Neuronal stem cell (in vitro differentiated cells): ENCODE results near the gene TAC3.

Source experiments
- DNase-seq: peaks from one replicate; pipeline ENCODE4 v3.0.0-alpha.2; 2013; ENCODE audit warnings: low spot score
- H2AFZ ChIP-seq: one replicate; pipeline ENCODE4 v1.6.1; 2013; ENCODE audit warnings: mild to moderate bottlenecking, low read length, inconsistent platforms
- H2AK5ac ChIP-seq: 2 replicates; pipeline ENCODE4 v1.6.1; 2013; ENCODE audit warnings: low read depth, mild to moderate bottlenecking, inconsistent platforms, low read length, moderate library complexity, mixed read lengths
- H2BK120ac ChIP-seq: 2 replicates; pipeline ENCODE4 v1.6.1; 2013; ENCODE audit warnings: low read depth, mild to moderate bottlenecking, inconsistent platforms, low read length, moderate library complexity, mixed read lengths
- H2BK12ac ChIP-seq: one replicate; pipeline ENCODE4 v1.6.1; 2013; ENCODE audit warnings: low read length, inconsistent platforms
- H2BK15ac ChIP-seq: 2 replicates; pipeline ENCODE4 v1.6.1; 2013; ENCODE audit warnings: mild to moderate bottlenecking, low read length, inconsistent platforms, mixed read lengths
- H2BK5ac ChIP-seq: one replicate; pipeline ENCODE4 v1.6.1; 2013; ENCODE audit warnings: inconsistent platforms, mild to moderate bottlenecking, low read length, moderate library complexity
- H3K14ac ChIP-seq: one replicate; pipeline ENCODE4 v1.6.1; 2013; ENCODE audit warnings: low read length, inconsistent platforms
- H3K18ac ChIP-seq: 2 replicates; pipeline ENCODE4 v1.6.1; 2013; ENCODE audit warnings: low read length, inconsistent platforms
- H3K23ac ChIP-seq: 2 replicates; pipeline ENCODE4 v1.6.1; 2013; ENCODE audit warnings: low read depth, mild to moderate bottlenecking, mixed read lengths, low read length, inconsistent platforms; ENCODE audit not compliant: poor library complexity
- H3K27ac ChIP-seq: replicated peaks from 3 replicates; pipeline ENCODE4 v1.5.1; 2013; ENCODE audit warnings: low read length, inconsistent platforms
- H3K27me3 ChIP-seq, 3 experiments: 2 replicates each; pipeline ENCODE4 v1.6.1; 2013; ENCODE audit warnings: low read length in 3 of 3, mild to moderate bottlenecking in 2 of 3, inconsistent platforms in 1 of 3, low read depth in 1 of 3, mixed read lengths in 1 of 3, moderate library complexity in 1 of 3; ENCODE audit not compliant: control insufficient read depth in 3 of 3, insufficient read depth in 3 of 3
- H3K36me3 ChIP-seq, 2 donors: replicated peaks in 1 of 2; 2 replicates each; pipeline ENCODE4 v1.6.1; 2013; ENCODE audit warnings: low read length in 2 of 2; ENCODE audit not compliant: control insufficient read depth in 2 of 2, insufficient read depth in 2 of 2
- H3K4ac ChIP-seq: 2 replicates; pipeline ENCODE4 v1.6.1; 2013; ENCODE audit warnings: inconsistent platforms, mild to moderate bottlenecking, low read length, moderate library complexity
- H3K4me1 ChIP-seq, 2 donors: 1 replicate in 1 of 2; 2 replicates in 1 of 2; pipeline ENCODE4 v1.6.1; 2013; ENCODE audit warnings: low read length in 2 of 2, low read depth in 1 of 2; ENCODE audit not compliant: control insufficient read depth in 2 of 2, insufficient read depth in 1 of 2
- H3K4me2 ChIP-seq: one replicate; pipeline ENCODE4 v1.6.1; 2013; ENCODE audit warnings: mild to moderate bottlenecking, low read length, inconsistent platforms; ENCODE audit not compliant: insufficient read depth, poor library complexity, severe bottlenecking
- H3K4me3 ChIP-seq, 2 donors: 2 replicates each; pipeline ENCODE4 v1.5.1; 2013; ENCODE audit warnings: low read length in 2 of 2, mild to moderate bottlenecking in 2 of 2, inconsistent platforms in 1 of 2, moderate library complexity in 1 of 2
- H3K79me1 ChIP-seq: one replicate; pipeline ENCODE4 v1.6.1; 2013; ENCODE audit warnings: low read depth, mild to moderate bottlenecking, inconsistent platforms, low read length, moderate library complexity
- H3K9ac ChIP-seq: one replicate; pipeline ENCODE4 v1.6.1; 2013; ENCODE audit warnings: mild to moderate bottlenecking, low read depth, low read length, inconsistent platforms; ENCODE audit not compliant: poor library complexity
- H3K9me3 ChIP-seq, 2 donors: replicated peaks in 1 of 2; 2 replicates each; pipeline versions ENCODE3 to v1.6.1; 2013; ENCODE audit warnings: low read length in 2 of 2, mild to moderate bottlenecking in 2 of 2, inconsistent platforms in 1 of 2, low read depth in 1 of 2, mixed read lengths in 1 of 2, moderate library complexity in 1 of 2; ENCODE audit not compliant: control insufficient read depth in 2 of 2, insufficient read depth in 1 of 2
- H4K8ac ChIP-seq: one replicate; pipeline ENCODE4 v1.6.1; 2013; ENCODE audit warnings: low read depth, mild to moderate bottlenecking, inconsistent platforms, low read length, moderate library complexity
- H4K91ac ChIP-seq: one replicate; pipeline ENCODE4 v1.6.1; 2013; ENCODE audit warnings: low read length, low read depth, mild to moderate bottlenecking, inconsistent platforms; ENCODE audit not compliant: poor library complexity
- WGBS, 2 donors: extraction: QIAGEN DNeasy Blood & Tissue Kit; methylation state at CpG; one replicate each; pipeline ENCODE4 v1.1.7; 2013; ENCODE audit warnings: missing lambda C conversion rate in 2 of 2, mixed read lengths in 1 of 2; ENCODE audit not compliant: insufficient read length in 2 of 2, insufficient replicate concordance in 1 of 2; ENCODE audit errors: extremely low coverage in 2 of 2; 5-methylcytosine and 5-hydroxymethylcytosine counted together

TAC3 gene

DNA sequence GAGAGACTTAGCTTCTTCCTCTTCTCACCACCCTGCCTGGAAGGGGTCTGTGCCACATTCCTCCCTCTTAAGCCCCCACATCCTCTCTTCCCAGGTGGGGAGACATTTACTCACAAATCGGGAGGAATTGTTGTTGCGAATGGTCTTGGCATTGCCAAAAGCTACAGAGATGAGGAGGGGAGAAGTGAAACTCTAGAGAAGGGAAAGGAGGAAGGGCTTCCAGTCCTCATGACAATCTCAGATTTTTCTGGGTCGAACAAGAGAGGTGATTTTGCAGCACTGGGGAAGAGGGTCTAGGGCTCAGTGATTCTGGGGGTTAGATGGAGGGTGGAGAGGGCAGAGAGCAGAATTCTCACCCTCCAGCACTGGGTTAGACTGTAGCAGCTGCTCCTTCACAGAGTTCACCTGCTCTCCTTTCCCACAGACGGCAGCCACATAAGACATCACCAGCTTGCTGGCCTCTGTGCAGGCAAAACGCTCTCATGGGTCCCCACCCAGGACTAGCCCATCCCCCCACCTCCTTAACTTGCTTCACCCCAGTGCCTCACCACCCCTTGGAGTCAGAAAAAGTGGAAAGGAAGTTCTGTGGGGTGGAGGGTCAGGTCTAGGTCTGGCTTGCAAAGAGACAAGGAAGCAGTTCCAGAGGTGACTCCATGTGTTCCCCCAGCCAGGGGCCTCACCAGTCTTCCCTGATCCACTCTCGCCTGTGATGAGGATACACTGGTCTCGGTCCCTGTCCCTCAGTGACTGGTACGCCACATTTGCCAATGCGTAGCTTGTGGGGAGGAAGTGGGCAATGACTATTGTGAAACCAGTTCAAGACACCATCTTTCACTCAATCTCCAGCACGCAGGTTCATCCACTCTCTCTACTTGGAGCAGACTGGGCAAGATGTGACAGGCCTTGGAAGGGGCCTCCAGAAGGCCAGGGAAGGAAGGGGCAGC lies 30.9 kb upstream of the TAC3 start:
- Histone ChIP-seq H2BK5ac (no peak overlapping the region), H3K4me3 (no peak overlapping the region), H3K27ac (no peak overlapping the region), H3K4me2 (no peak overlapping the region), H3K18ac (no peak overlapping the region), H3K23ac (no peak overlapping the region), H4K8ac (no peak overlapping the region), H3K36me3 (no peaks in the 10 kb centered on the region), H3K79me1 (no peaks in the 10 kb centered on the region), H2BK12ac (no peak overlapping the region), H3K4ac (no peak overlapping the region), H3K27me3 (peaks cover 0 to 39% (median 0%) of the 10 kb centered on the region in 3 experiments), H3K14ac (no peak overlapping the region), H2BK120ac (no peak overlapping the region), H2AFZ (no peak overlapping the region), H2BK15ac (no peak overlapping the region), H4K91ac (no peak overlapping the region), H3K4me1 (peaks cover 0 to 2% of the 10 kb centered on the region in 2 donors), H3K9me3 (no peaks in the 10 kb centered on the region), H2AK5ac (no peak overlapping the region), H3K9ac (no peak overlapping the region)
- no CpG with 5 or more reads among the region's 10 CpGs for WGBS, 2 donors
- DNase-seq: no peak

GRCh38 chr12:57046086-57046791 lies 29.9 kb upstream of the TAC3 start:
- Histone ChIP-seq H3K14ac (no peak overlapping the region), H2BK5ac (no peak overlapping the region), H2BK15ac (no peak overlapping the region), H3K4me2 (no peak overlapping the region), H3K79me1 (no peaks in the 10 kb centered on the region), H2AFZ (no peak overlapping the region), H2BK120ac (no peak overlapping the region), H3K9ac (no peak overlapping the region), H3K9me3 (no peaks in the 10 kb centered on the region), H3K18ac (no peak overlapping the region), H2BK12ac (no peak overlapping the region), H3K36me3 (no peaks in the 10 kb centered on the region), H4K91ac (no peak overlapping the region), H3K23ac (no peak overlapping the region), H2AK5ac (no peak overlapping the region), H3K4me1 (peaks cover 0 to 2% of the 10 kb centered on the region in 2 donors), H3K27ac (no peak overlapping the region), H4K8ac (no peak overlapping the region), H3K4ac (no peak overlapping the region), H3K27me3 (peaks cover 0 to 47% (median 0%) of the 10 kb centered on the region in 3 experiments), H3K4me3 (no peak overlapping the region)
- no peak for DNase-seq
- no CpG with 5 or more reads among the region's 6 CpGs for WGBS, 2 donors

DNA sequence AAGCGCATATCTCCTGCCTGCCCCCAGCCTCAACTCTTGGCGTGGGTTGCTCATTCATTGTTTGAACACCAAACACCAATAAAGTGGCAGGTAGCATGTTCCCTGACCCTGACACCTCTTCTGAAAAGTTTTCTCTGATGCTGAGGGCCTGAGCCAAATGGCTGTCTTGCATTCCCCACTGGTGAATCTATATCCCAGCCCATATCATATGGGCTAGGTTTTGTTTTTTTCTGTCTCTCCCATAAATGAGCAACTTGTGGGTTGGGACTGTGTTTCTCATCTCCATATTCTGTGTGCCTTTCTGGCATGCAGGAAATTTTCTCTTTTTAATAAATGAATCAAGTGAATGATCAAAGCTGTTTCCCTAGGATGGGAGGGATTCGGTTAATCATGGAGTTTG lies 28.6 kb upstream of the TAC3 start:
- Histone ChIP-seq H3K9ac (no peak overlapping the region), H3K4ac (no peak overlapping the region), H3K79me1 (no peaks in the 10 kb centered on the region), H3K9me3 (no peaks in the 10 kb centered on the region), H2BK15ac (no peak overlapping the region), H2AFZ (no peak overlapping the region), H4K91ac (no peak overlapping the region), H2BK120ac (no peak overlapping the region), H2BK5ac (no peak overlapping the region), H3K14ac (no peak overlapping the region), H3K18ac (no peak overlapping the region), H3K4me2 (no peak overlapping the region), H3K36me3 (no peaks in the 10 kb centered on the region), H3K4me3 (no peak overlapping the region), H4K8ac (no peak overlapping the region), H3K27me3 (peaks cover 0 to 59% (median 0%) of the 10 kb centered on the region in 3 experiments), H3K4me1 (peaks cover 0 to under 1% of the 10 kb centered on the region in 2 donors), H2AK5ac (no peak overlapping the region), H3K23ac (no peak overlapping the region), H3K27ac (no peak overlapping the region), H2BK12ac (no peak overlapping the region)
- no CpG with 5 or more reads among the region's 3 CpGs for WGBS, 2 donors
- no peak for DNase-seq

DNA sequence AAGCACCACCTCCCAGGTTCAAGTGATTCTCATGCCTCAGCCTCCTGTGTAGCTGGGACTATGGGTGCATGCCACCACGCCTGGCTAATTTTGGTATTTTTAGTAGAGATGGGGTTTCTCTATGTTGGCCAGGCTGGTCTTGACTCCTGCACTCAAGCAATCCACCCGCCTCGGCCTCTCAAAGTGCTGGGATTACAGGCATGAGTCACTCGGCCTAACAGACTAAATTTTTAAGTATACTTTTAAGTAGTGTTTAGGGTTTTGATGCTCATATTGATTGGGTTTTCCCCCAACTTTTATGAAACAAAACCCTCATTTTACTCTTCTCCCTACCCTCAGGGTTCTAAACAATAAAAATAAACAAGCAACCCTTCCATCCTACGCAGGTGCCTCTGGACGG lies 28.1 kb upstream of the TAC3 start:
- Histone ChIP-seq H4K91ac (no peak overlapping the region), H3K23ac (no peak overlapping the region), H2AFZ (no peak overlapping the region), H3K27ac (no peak overlapping the region), H3K18ac (no peak overlapping the region), H3K14ac (no peak overlapping the region), H3K27me3 (peaks cover 0 to 61% (median 0%) of the 10 kb centered on the region in 3 experiments), H3K4me2 (no peak overlapping the region), H2BK12ac (no peak overlapping the region), H3K4me3 (no peak overlapping the region), H3K79me1 (no peaks in the 10 kb centered on the region), H2BK120ac (no peak overlapping the region), H3K4ac (no peak overlapping the region), H2AK5ac (no peak overlapping the region), H3K9me3 (no peaks in the 10 kb centered on the region), H3K9ac (no peak overlapping the region), H2BK5ac (no peak overlapping the region), H2BK15ac (no peak overlapping the region), H3K36me3 (no peaks in the 10 kb centered on the region), H3K4me1 (no peaks in the 10 kb centered on the region), H4K8ac (no peak overlapping the region)
- DNase-seq: no peak
- no CpG with 5 or more reads among the region's 6 CpGs for WGBS, 2 donors
